K562 (cell line): ENCODE data around the gene TTL. TPM values are rescaled to one million over a fixed set of nuclear protein-coding genes. Genes with fewer than 3 reads are reported as not detected.
A peak's percentile ranks its signal among the peaks of the same experiment; 100 is the strongest.

Source experiments
- CHD2 ChIP-seq: IDR thresholded peaks from 2 replicates; pipeline ENCODE4 v1.6.1; 2011; ENCODE audit warnings: low read depth, low read length
- CLOCK ChIP-seq: fragments of 250-450 bp; sonication (Bioruptor Pico); IDR thresholded peaks from 2 replicates; pipeline ENCODE4 v1.4.0; 2020; ENCODE audit warnings: mild to moderate bottlenecking, moderate library complexity, borderline replicate concordance
- DPF2 ChIP-seq: fragments of 450-650 bp; IDR thresholded peaks from 2 replicates; pipeline ENCODE4 v1.6.1; 2016
- MAZ ChIP-seq, 2 experiments: fragments of 450-650 bp in 1 of 2; sonication (generic) in 1 of 2; formaldehyde crosslinking; IDR thresholded peaks in 1 of 2; conservative IDR thresholded peaks in 1 of 2; 2 replicates each; pipeline versions ENCODE4 v1.4.0 to v1.5.0; 2020; ENCODE audit warnings: mild to moderate bottlenecking in 1 of 2, missing genetic modification reagents in 1 of 2
- MYBL2 ChIP-seq, 2 experiments: fragments of 450-650 bp in 1 of 2; sonication (generic) in 1 of 2; formaldehyde crosslinking in 1 of 2; IDR thresholded peaks; 2 replicates each; pipeline versions ENCODE4 v1.6.1 to v1.8.1; 2017 to 2022; ENCODE audit warnings: borderline replicate concordance in 1 of 2, inconsistent platforms in 1 of 2, low read depth in 1 of 2, mild to moderate bottlenecking in 1 of 2, missing genetic modification reagents in 1 of 2, moderate library complexity in 1 of 2
- MYNN ChIP-seq, 2 experiments: sonication (generic); formaldehyde crosslinking in 1 of 2; IDR thresholded peaks; 2 replicates each; pipeline versions ENCODE4 v1.5.0 to v1.6.1; 2016 to 2020; ENCODE audit warnings: antibody characterized with exemption in 1 of 2, missing genetic modification reagents in 1 of 2
- NRF1 ChIP-seq, 2 experiments: fragments of 450-650 bp; IDR thresholded peaks in 1 of 2; conservative IDR thresholded peaks in 1 of 2; 2 replicates each; pipeline ENCODE4 v1.6.1; 2014; ENCODE audit warnings: mild to moderate bottlenecking in 2 of 2
- ZNF277 ChIP-seq: fragments of 250-450 bp; sonication (Bioruptor Pico); IDR thresholded peaks from 2 replicates; pipeline ENCODE4 v1.8.0; 2022; ENCODE audit warnings: inconsistent platforms, mild to moderate bottlenecking, moderate library complexity, borderline replicate concordance
- polyA plus RNA-seq, 8 experiments: library from polyadenylated mRNA; depleted of rRNA in 4 of 8; stranded (reverse) in 5 of 8; unstranded in 3 of 8; fragments of >200 nt; fragmentation: Nextera tagmentation in 2 of 8; fragmentation: Illumina TruSeq in 1 of 8; extraction: Ambion mirVana in 2 of 8; extraction: Trizol in 1 of 8; gene quantifications; 2 replicates each; pipeline versions ENCODE4 v1.2.1 to v1.2.3, GENCODE V29; 2011 to 2014; ENCODE audit warnings: inconsistent platforms in 1 of 8, missing spikeins in 1 of 8
- total RNA-seq, 7 experiments: library from RNA; depleted of rRNA in 6 of 7; stranded (reverse); fragments of >200 nt in 6 of 7; fragmentation: Illumina TruSeq in 2 of 7; extraction: Trizol in 2 of 7; gene quantifications; 2 replicates each; pipeline versions ENCODE4 v1.2.1 to v1.2.3, GENCODE V29; 2011 to 2021; ENCODE audit warnings: low replicate concordance in 1 of 7
- TF ChIP-seq, protein P1 (sequence below): sonication (generic); formaldehyde crosslinking; IDR thresholded peaks from 2 replicates; pipeline ENCODE4 v1.8.1; 2023; ENCODE audit warnings: mild to moderate bottlenecking, missing genetic modification reagents

TTL gene
- total and polyA plus RNA-seq, 9 of the 15 experiments (the other 6 are each of a cell fraction or from before 2014, with no cell fraction given), result 9.4 to 54.4 (median 34.9) TPM

DNA sequence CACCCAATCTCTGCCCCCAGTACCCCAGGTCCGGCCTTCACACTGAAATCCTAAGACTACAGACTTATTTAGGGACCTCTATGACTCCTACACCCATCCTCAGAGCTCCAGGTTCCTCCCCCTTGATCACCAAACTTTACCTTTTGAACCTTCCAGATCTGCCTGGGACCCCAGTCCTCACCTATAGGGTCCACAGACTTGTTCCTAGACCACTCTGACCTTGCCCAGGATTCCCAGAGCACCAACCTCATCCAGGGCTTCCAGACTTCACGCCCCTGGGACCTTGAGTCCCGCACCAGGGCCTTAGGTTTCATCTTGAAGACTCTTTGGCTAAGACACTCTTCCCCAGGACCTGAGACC lies 102.9 kb downstream of the TTL start (continued):
- TF ChIP-seq CLOCK (CRISPR knock-in tag) (0 out of 2 replicates have a peak, but pooled peaks have one; percentile 18), DPF2 (peak; percentile 29; the same call in 1 of the 2 replicates), MYNN (IDR thresholded peaks at IDR 0.05) (no peak), MYNN (CRISPR knock-in tag; IDR thresholded peaks at IDR 0.05) (no peak), MAZ (CRISPR knock-in tag; conservative IDR thresholded peaks at IDR 0.05 in 1 of 2, IDR thresholded peaks at IDR 0.05 in 1 of 2) (0 out of 4 replicates have a peak, but pooled peaks of 1 of the 2 experiments have one; percentile 15), MYBL2 (IDR thresholded peaks at IDR 0.05; ENCODE audit: low read depth) (no peak), MYBL2 (CRISPR knock-in tag; IDR thresholded peaks at IDR 0.05; ENCODE audit: borderline replicate concordance) (no peak), NRF1 (conservative IDR thresholded peaks at IDR 0.05 in 1 of 2, IDR thresholded peaks at IDR 0.05 in 1 of 2) (no peak), CHD2 (no peak), ZNF277 (CRISPR knock-in tag) (no peak)
- TF ChIP-seq, protein P1, sequence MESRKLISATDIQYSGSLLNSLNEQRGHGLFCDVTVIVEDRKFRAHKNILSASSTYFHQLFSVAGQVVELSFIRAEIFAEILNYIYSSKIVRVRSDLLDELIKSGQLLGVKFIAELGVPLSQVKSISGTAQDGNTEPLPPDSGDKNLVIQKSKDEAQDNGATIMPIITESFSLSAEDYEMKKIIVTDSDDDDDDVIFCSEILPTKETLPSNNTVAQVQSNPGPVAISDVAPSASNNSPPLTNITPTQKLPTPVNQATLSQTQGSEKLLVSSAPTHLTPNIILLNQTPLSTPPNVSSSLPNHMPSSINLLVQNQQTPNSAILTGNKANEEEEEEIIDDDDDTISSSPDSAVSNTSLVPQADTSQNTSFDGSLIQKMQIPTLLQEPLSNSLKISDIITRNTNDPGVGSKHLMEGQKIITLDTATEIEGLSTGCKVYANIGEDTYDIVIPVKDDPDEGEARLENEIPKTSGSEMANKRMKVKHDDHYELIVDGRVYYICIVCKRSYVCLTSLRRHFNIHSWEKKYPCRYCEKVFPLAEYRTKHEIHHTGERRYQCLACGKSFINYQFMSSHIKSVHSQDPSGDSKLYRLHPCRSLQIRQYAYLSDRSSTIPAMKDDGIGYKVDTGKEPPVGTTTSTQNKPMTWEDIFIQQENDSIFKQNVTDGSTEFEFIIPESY (CRISPR knock-in tag), result no peak
